ENCODE data around the gene LINGO4. TPM values are rescaled to one million over a fixed set of nuclear protein-coding genes. Genes with fewer than 3 reads are reported as not detected.
A peak's percentile ranks its signal among the peaks of the same experiment; 100 is the strongest.

Gene LINGO4
- total and polyA plus RNA-seq, 2 of the 13 experiments (the other 11 are each of a cell fraction or from before 2014, with no cell fraction given) = 0.02 to 0.05 TPM

DNA sequence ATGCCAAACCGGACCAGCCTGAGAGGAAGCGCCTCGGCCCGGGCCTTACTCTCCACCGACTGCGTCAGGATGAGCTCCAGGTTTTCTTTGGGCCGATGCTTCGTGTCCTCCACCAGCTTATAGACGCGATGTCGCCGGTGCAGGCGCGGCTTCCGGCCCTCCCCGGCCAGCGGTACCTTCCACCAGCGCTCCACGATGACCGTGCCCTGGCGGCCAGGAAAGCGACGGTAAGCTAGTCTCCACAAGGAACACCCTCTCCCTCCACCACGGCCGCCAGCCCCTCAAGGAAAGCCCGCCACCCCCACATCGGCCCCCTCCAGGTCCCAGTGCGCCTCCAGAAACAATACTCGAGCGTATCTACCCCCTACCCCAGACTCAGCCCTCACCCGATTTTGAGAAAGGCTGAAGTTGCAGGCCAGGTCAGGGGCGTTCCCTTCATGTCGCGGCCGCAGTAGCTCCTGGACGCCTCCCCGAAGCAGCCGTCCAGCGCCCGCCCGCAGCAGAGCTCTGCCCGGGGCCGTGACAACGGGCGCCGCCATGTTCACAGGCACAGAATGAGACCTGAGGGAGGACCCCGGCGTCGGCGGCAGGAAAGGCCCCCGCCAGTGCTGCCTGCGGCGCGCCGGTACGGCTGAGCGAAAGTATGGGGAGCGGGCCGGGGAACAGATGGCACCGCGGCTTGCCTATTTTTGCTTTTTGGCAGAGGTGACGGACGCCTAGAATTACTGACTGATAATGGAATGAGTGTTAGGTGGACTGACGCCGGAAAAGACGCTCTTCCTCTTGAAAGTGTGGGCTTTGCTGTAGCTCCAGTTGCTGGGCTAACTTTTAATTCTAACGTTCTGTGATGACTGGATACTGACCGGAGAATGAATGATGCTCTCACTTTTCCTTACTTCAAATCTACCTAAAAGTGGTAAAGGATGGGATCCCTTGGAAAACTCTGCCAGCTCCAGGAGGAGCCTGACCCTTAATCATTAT lies 42.0 kb downstream of the LINGO4 start, which contains the start of gene MRPL9 (continued):
- TF ChIP-seq, protein P1, sequence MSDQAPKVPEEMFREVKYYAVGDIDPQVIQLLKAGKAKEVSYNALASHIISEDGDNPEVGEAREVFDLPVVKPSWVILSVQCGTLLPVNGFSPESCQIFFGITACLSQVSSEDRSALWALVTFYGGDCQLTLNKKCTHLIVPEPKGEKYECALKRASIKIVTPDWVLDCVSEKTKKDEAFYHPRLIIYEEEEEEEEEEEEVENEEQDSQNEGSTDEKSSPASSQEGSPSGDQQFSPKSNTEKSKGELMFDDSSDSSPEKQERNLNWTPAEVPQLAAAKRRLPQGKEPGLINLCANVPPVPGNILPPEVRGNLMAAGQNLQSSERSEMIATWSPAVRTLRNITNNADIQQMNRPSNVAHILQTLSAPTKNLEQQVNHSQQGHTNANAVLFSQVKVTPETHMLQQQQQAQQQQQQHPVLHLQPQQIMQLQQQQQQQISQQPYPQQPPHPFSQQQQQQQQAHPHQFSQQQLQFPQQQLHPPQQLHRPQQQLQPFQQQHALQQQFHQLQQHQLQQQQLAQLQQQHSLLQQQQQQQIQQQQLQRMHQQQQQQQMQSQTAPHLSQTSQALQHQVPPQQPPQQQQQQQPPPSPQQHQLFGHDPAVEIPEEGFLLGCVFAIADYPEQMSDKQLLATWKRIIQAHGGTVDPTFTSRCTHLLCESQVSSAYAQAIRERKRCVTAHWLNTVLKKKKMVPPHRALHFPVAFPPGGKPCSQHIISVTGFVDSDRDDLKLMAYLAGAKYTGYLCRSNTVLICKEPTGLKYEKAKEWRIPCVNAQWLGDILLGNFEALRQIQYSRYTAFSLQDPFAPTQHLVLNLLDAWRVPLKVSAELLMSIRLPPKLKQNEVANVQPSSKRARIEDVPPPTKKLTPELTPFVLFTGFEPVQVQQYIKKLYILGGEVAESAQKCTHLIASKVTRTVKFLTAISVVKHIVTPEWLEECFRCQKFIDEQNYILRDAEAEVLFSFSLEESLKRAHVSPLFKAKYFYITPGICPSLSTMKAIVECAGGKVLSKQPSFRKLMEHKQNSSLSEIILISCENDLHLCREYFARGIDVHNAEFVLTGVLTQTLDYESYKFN (CRISPR knock-in tag; conservative IDR thresholded peaks at IDR 0.05) = peak; percentile 25; the same call in 1 of the 2 replicates
- TF ChIP-seq ZSCAN20 (CRISPR knock-in tag; IDR thresholded peaks at IDR 0.05; ENCODE audit: borderline replicate concordance) (0 out of 2 replicates have a peak, but pooled peaks have one; percentile 47), ZNF746 (CRISPR knock-in tag; IDR thresholded peaks at IDR 0.05) (no peak), ZNF530 (CRISPR knock-in tag; IDR thresholded peaks at IDR 0.05; ENCODE audit: low read depth) (no peak), ZNF24 (IDR thresholded peaks at IDR 0.05) (peak; percentile 72; the same call in 1 of the 2 replicates), ZNF296 (CRISPR knock-in tag; conservative IDR thresholded peaks at IDR 0.05) (no peak; the same call in 1 of the 2 replicates), NFE2L2 (IDR thresholded peaks at IDR 0.05; ENCODE audit: low read length) (no peak), ZNF329 (CRISPR knock-in tag; IDR thresholded peaks at IDR 0.05; ENCODE audit: low read depth) (no peak), ZNF782 (CRISPR knock-in tag; IDR thresholded peaks at IDR 0.05; ENCODE audit: borderline replicate concordance) (no peak), FOXK1 (CRISPR knock-in tag; IDR thresholded peaks at IDR 0.05; ENCODE audit: borderline replicate concordance, low read depth) (peak; percentile 86; the same call in 1 of the 2 replicates), TSC22D2 (CRISPR knock-in tag; IDR thresholded peaks at IDR 0.05; ENCODE audit: borderline replicate concordance) (no peak), SPEN (CRISPR knock-in tag; IDR thresholded peaks at IDR 0.05; ENCODE audit: low read depth) (peak; percentile 84; the same call in 1 of the 2 replicates), ZNF124 (CRISPR knock-in tag; IDR thresholded peaks at IDR 0.05) (no peak), ZBTB7A (CRISPR knock-in tag; IDR thresholded peaks at IDR 0.05) (no peak; the same call in 1 of the 2 replicates), DNMT3B (CRISPR knock-in tag; conservative IDR thresholded peaks at IDR 0.05) (no peak), ZNF75D (CRISPR knock-in tag; IDR thresholded peaks at IDR 0.05; ENCODE audit: borderline replicate concordance) (no peak)
- TF ChIP-seq, protein P2, sequence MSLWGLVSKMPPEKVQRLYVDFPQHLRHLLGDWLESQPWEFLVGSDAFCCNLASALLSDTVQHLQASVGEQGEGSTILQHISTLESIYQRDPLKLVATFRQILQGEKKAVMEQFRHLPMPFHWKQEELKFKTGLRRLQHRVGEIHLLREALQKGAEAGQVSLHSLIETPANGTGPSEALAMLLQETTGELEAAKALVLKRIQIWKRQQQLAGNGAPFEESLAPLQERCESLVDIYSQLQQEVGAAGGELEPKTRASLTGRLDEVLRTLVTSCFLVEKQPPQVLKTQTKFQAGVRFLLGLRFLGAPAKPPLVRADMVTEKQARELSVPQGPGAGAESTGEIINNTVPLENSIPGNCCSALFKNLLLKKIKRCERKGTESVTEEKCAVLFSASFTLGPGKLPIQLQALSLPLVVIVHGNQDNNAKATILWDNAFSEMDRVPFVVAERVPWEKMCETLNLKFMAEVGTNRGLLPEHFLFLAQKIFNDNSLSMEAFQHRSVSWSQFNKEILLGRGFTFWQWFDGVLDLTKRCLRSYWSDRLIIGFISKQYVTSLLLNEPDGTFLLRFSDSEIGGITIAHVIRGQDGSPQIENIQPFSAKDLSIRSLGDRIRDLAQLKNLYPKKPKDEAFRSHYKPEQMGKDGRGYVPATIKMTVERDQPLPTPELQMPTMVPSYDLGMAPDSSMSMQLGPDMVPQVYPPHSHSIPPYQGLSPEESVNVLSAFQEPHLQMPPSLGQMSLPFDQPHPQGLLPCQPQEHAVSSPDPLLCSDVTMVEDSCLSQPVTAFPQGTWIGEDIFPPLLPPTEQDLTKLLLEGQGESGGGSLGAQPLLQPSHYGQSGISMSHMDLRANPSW (CRISPR knock-in tag; IDR thresholded peaks at IDR 0.05; ENCODE audit: borderline replicate concordance) = no peak; the same call in 1 of the 2 replicates
- TF ChIP-seq, protein P3, sequence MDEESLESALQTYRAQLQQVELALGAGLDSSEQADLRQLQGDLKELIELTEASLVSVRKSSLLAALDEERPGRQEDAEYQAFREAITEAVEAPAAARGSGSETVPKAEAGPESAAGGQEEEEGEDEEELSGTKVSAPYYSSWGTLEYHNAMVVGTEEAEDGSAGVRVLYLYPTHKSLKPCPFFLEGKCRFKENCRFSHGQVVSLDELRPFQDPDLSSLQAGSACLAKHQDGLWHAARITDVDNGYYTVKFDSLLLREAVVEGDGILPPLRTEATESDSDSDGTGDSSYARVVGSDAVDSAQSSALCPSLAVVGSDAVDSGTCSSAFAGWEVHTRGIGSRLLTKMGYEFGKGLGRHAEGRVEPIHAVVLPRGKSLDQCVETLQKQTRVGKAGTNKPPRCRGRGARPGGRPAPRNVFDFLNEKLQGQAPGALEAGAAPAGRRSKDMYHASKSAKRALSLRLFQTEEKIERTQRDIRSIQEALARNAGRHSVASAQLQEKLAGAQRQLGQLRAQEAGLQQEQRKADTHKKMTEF (CRISPR knock-in tag; IDR thresholded peaks at IDR 0.05) = peak; percentile 79; the same call in 1 of the 2 replicates
- TF ChIP-seq, protein P4, sequence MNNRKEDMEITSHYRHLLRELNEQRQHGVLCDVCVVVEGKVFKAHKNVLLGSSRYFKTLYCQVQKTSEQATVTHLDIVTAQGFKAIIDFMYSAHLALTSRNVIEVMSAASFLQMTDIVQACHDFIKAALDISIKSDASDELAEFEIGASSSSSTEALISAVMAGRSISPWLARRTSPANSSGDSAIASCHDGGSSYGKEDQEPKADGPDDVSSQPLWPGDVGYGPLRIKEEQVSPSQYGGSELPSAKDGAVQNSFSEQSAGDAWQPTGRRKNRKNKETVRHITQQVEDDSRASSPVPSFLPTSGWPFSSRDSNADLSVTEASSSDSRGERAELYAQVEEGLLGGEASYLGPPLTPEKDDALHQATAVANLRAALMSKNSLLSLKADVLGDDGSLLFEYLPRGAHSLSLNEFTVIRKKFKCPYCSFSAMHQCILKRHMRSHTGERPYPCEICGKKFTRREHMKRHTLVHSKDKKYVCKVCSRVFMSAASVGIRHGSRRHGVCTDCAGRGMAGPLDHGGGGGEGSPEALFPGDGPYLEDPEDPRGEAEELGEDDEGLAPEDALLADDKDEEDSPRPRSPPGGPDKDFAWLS (CRISPR knock-in tag; IDR thresholded peaks at IDR 0.05; ENCODE audit: borderline replicate concordance) = no peak

All from HepG2 (cell line).